GM10266 (cell line): ENCODE measurements around the gene TAAR6.
"Not testable (repeated sequence)": the region's sequence is repeated elsewhere in the genome, so short reads cannot be mapped to it uniquely, and the experiment has no call there.

ENCODE experiments used
- DNase-seq: peaks from one replicate; pipeline ENCODE4 v3.0.0; 2012; ENCODE audit errors: extremely low spot score
- TF ChIP-seq, protein P1 (sequence below): IDR thresholded peaks from 2 replicates; pipeline ENCODE4 v1.5.1; 2012; ENCODE audit warnings: mild to moderate bottlenecking, low read depth; ENCODE audit not compliant: control insufficient read depth, insufficient read depth; ENCODE audit errors: missing control alignments

Gene TAAR6

DNA sequence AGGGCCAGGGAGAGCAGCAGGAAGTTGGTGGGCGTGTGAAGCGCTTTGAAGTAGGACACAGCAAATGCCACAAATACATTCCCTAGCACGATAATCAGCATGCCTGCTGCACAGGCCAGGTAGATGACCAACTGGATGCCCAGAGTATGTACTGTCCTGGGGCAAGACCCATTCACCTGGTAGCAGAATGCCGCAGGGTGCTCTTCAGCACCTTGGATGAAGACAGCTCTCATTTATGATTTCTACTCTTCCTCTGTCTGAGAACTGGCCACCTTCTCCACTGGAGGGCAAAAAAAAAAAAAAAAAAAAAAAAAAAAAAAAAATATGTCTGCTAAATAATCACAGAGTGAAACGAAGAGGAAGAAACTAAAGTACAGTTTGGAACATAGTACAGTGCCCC lies 19.3 kb downstream of the TAAR6 start, which contains the start of gene TAAR5:
TSS of gene TAAR5 (minus strand) at position 288 of the 400 bp plus-strand sequence. CDS start at position 233, 55 bp downstream.
- DNase-seq, result no peak
- TF ChIP-seq, protein P1, sequence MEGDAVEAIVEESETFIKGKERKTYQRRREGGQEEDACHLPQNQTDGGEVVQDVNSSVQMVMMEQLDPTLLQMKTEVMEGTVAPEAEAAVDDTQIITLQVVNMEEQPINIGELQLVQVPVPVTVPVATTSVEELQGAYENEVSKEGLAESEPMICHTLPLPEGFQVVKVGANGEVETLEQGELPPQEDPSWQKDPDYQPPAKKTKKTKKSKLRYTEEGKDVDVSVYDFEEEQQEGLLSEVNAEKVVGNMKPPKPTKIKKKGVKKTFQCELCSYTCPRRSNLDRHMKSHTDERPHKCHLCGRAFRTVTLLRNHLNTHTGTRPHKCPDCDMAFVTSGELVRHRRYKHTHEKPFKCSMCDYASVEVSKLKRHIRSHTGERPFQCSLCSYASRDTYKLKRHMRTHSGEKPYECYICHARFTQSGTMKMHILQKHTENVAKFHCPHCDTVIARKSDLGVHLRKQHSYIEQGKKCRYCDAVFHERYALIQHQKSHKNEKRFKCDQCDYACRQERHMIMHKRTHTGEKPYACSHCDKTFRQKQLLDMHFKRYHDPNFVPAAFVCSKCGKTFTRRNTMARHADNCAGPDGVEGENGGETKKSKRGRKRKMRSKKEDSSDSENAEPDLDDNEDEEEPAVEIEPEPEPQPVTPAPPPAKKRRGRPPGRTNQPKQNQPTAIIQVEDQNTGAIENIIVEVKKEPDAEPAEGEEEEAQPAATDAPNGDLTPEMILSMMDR, result no peak

- DNase-seq, result no peak
- TF ChIP-seq, protein P1, result no peak
Observed at GRCh38 chr6:132590362-132590761, 20.2 kb downstream of the TAAR6 start.

DNA sequence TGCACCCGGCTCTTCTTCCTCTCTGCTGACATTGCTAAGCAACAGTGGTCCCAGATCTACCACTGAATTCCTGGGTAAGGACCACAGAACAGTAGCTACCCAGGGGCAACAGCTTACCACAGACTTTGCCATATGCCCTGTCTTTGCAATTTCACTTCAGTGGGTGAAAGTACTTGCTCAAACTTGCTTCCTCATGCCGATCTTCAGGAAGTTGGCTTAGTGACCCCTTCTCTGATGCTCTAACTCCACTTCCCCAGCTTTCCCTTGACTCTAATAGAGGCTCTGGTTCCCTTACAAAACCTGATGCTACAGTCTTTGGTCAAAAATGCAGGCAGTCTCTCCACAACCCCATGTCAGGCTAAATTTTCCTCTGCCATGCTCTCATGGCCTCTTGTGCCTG lies 22.7 kb downstream of the TAAR6 start:
- TF ChIP-seq, protein P1, result no peak
- no peak for DNase-seq

DNA sequence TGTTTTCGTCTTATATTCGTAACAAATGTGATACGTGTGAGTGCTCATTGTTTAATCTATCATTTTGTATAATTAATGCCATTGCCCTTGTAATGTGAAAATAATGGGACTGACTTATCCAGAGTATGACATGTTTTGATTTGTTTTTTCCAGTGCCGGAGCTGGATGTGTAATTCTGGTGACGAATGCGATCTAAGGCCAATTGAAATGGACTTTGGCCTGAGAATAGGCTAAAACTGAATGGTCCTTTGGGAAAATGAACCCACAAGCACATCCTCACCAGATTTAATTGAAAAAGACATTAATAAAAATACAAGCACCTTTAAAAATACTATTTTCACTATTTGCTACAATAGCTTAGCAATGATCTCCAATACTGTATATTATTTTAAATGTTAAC lies 26.1 kb downstream of the TAAR6 start:
- DNase-seq, result no peak
- TF ChIP-seq, protein P1, result no peak

GRCh38 chr6:132598473-132598872 lies 28.4 kb downstream of the TAAR6 start:
- no peak for DNase-seq
- TF ChIP-seq, protein P1, result peak; percentile 35

DNA sequence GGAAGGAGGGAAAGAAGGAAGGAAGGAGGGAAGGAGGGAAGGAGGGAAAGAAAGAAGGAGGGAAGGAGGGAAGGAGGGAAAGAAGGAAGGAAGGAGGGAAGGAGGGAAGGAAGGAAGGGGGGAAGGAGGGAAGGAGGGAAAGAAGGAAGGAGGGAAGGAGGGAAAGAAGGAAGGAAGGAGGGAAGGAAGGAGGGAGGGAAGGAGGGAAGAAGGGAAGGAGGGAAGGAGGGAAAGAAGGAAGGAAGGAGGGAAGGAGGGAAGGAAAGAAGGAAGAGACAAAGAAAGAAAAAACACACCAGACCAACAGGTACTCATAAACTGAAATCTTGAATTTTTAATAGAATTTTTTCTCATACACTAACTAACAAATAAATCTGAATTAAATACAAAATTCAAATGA lies 30.8 kb downstream of the TAAR6 start:
- not testable (repeated sequence) for DNase-seq

GRCh38 chr6:132604635-132605152 lies 34.6 kb downstream of the TAAR6 start:
- TF ChIP-seq, protein P1, result no peak

More at GRCh38 chr6:132604635-132605152, 34.6 kb downstream of the TAAR6 start:
- no peak for DNase-seq
